Brain microvascular endothelial cell (primary cell): Measurements from ENCODE around the gene TPRX2.

Source experiments
- DNase-seq: peaks from one replicate; pipeline ENCODE4 v3.0.0-alpha.2; 2020
- H3K27ac ChIP-seq: fragments of 250-450 bp; sonication (Bioruptor Pico); 2 replicates; pipeline ENCODE4 v1.5.1; 2020; ENCODE audit warnings: mild to moderate bottlenecking, moderate library complexity
- H3K27me3 ChIP-seq: fragments of 250-450 bp; sonication (Bioruptor Pico); replicated peaks from 2 replicates; pipeline ENCODE4 v1.5.1; 2020; ENCODE audit warnings: mild to moderate bottlenecking
- H3K36me3 ChIP-seq: fragments of 250-450 bp; sonication (Bioruptor Pico); replicated peaks from 2 replicates; pipeline ENCODE4 v1.5.1; 2020; ENCODE audit warnings: mild to moderate bottlenecking
- H3K4me3 ChIP-seq: 2 replicates; pipeline ENCODE4 v1.5.1; 2011; ENCODE audit warnings: low read depth, mild to moderate bottlenecking, control low read depth, low read length, moderate library complexity
- CTCF ChIP-seq: IDR thresholded peaks from 2 replicates; pipeline ENCODE4 v1.5.1; 2011; ENCODE audit warnings: low read depth, mild to moderate bottlenecking, moderate library complexity, low read length, control low read depth, inconsistent platforms; ENCODE audit errors: missing control alignments
- in situ Hi-C: cut with HindIII; loops from 2 replicates; pipeline ENCODE4 v1.10.0; 2017; ENCODE audit warnings: low sequenced_read_pairs, low pct_ligation_motif_present

TPRX2 gene

GRCh38 chr19:47881757-47882156 is 22.7 kb downstream of the TPRX2 start:
- TF ChIP-seq CTCF: no peak
- Histone ChIP-seq H3K4me3 (no peak overlapping the region), H3K36me3 (no peaks in the 10 kb centered on the region), H3K27ac (no peak overlapping the region), H3K27me3 (no peaks in the 10 kb centered on the region)
- no peak for DNase-seq
- in situ Hi-C loops: no loop called here

DNA sequence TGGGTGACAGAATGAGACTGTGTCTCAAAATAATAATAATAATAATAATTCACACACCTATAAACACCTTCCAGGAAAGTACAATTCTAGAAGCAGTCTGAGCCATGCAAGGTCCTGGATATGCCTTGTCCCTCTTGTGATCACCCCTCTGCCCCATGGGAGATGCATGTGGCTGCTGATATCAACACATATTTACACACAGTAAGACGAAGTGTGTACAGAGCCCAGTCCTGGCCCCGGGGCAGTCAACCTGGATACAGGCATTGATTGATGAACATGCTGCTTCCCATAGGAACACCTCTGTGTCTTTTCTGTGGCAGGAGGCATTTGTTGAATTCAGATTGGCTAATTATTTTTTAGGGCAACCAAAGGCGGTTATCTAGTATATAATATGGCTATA is 23.9 kb downstream of the TPRX2 start:
- Histone ChIP-seq H3K27me3 (no peaks in the 10 kb centered on the region), H3K27ac (no peak overlapping the region), H3K36me3 (no peaks in the 10 kb centered on the region), H3K4me3 (no peak overlapping the region)
- no peak for DNase-seq
- in situ Hi-C loops: no loop called here
- no peak for TF ChIP-seq CTCF

- Histone ChIP-seq H3K4me3 (no peak overlapping the region), H3K27me3 (no peaks in the 10 kb centered on the region), H3K27ac (no peak overlapping the region), H3K36me3 (no peaks in the 10 kb centered on the region)
- TF ChIP-seq CTCF: no peak
- in situ Hi-C loops: no loop called here
- DNase-seq: no peak
Measured at GRCh38 chr19:47885067-47885463, 26.0 kb downstream of the TPRX2 start.

- no peak for TF ChIP-seq CTCF
- in situ Hi-C loops: no loop called here
Measured at GRCh38 chr19:47886010-47886559, 27.1 kb downstream of the TPRX2 start, which contains the start of gene SULT2A1. TSS of gene SULT2A1 (minus strand) at chr19:47886315. CDS start at chr19:47886257, 58 bp downstream.

GRCh38 chr19:47890865-47891621 is 32.0 kb downstream of the TPRX2 start:
- Histone ChIP-seq H3K36me3 (no peaks in the 10 kb centered on the region), H3K27me3 (no peaks in the 10 kb centered on the region), H3K4me3 (no peak overlapping the region), H3K27ac (no peak overlapping the region)
- DNase-seq: no peak
- TF ChIP-seq CTCF: no peak
- in situ Hi-C loops: no loop called here

More at GRCh38 chr19:47886010-47886559, 27.1 kb downstream of the TPRX2 start, which contains the start of gene SULT2A1:
- no peak within 1 kb of the TSS for H3K27ac ChIP-seq
- no peaks in the 10 kb centered on the region for H3K36me3 ChIP-seq
- H3K27me3 ChIP-seq: no peaks in the 10 kb centered on the region
- DNase-seq: no peak
- no peak within 1 kb of the TSS for H3K4me3 ChIP-seq
